Neural progenitor cell (in vitro differentiated cells): ENCODE measurements around the gene CCT6A.
A peak's percentile ranks its signal among the peaks of the same experiment; 100 is the strongest.

ENCODE experiments used
- CTCF ChIP-seq: fragments of 200-600 bp; sonication (generic); IDR thresholded peaks from 2 replicates; pipeline ENCODE4 v1.5.1; 2017; ENCODE audit warnings: antibody characterized with exemption, mild to moderate bottlenecking
- EZH2 ChIP-seq: fragments of 200-600 bp; sonication (generic); IDR thresholded peaks from 2 replicates; pipeline ENCODE4 v1.6.1; 2017; ENCODE audit warnings: antibody characterized with exemption, mild to moderate bottlenecking, moderate library complexity
- EZH2phosphoT487 ChIP-seq: fragments of 200-600 bp; sonication (generic); IDR thresholded peaks from 2 replicates; pipeline ENCODE4 v1.6.1; 2017; ENCODE audit warnings: antibody characterized with exemption

GRCh38 chr7:56063882-56064625 is 12.5 kb downstream of the CCT6A start, which contains the start of gene SUMF2:
- peak; percentile 34 for TF ChIP-seq CTCF
- TF ChIP-seq EZH2phosphoT487 = no peak
- no peak for TF ChIP-seq EZH2
